ENCODE results near the gene GBGT1. TPM values are rescaled to one million over a fixed set of nuclear protein-coding genes. Genes with fewer than 3 reads are reported as not detected.

Gene GBGT1
- polyA plus RNA-seq, 4 donors = 1.8 to 3.3 (median 2.4) TPM

DNA sequence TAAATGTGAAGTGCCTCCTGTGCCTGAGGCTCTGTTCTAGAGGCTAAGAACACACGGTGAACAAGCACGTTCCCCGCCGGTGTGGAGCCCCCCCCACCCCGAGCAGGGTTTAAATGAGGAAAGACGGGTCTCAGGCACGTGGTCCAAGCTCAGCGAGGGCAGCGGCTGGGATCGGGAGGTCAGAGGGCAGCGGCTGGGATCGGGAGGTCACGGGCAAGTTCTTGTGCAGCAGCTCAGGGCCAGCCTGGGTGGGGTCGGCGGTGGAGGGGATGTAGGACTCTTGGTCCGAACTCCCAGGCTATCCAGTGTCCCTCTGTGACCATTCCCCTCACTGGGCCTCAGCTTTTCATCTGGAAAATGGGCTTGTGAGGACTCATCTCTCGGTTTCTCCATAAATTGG is 2.7 kb upstream of the GBGT1 start:
- DNase-seq (ENCODE audit: low read depth in 4 of 4, low spot score in 3 of 4) = no peak

- DNase-seq (ENCODE audit: low read depth in 4 of 4, low spot score in 3 of 4) = no peak
Observed at GRCh38 chr9:133165452-133165730, 1.7 kb upstream of the GBGT1 start.

GRCh38 chr9:133164191-133164590 is 477 bp upstream of the GBGT1 start:
- no peak for DNase-seq (ENCODE audit: low read depth in 4 of 4, low spot score in 3 of 4)

- no peak for DNase-seq (ENCODE audit: low read depth in 4 of 4, low spot score in 3 of 4)
Observed at GRCh38 chr9:133162861-133163503, 732 bp downstream of the GBGT1 start.

- DNase-seq (ENCODE audit: low read depth in 4 of 4, low spot score in 3 of 4) = no peak
Observed at GRCh38 chr9:133161547-133161950, 2.2 kb downstream of the GBGT1 start.

DNA sequence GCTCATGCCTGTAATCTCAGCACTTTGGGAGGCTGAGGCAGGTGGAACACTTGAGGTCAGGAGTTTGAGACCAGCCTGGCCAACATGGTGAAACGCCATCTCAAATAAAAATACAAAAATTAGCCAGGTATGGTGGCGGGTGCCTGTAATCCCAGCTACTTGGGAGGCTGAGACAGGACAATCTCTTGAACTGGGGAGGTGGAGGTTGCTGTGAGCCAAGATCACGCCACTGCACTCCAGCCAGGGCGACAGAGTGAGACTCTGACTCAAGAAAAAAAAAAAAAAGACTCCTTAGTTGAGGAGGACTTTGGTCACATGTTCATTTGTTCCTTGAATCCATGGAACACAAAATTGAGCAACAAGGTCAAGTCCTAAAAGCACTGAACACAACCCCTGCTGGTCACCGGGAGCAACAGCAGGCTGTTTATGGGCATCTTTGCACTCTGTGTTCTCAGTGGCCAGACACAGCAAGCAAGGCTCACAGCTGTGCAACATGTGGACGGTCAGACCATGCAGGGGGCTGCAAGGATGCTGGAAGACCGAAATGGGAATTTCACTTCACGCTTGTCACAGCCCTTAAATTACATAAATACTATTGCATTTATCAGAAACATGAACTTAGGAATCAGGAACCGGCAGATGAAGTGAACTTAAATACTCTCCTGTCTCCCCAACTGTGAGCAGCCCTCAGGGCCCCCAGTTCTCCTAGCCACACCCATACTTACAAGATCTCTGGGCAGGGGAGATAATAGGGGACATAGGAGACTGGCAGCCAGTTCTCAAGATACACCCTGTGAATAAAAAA is 2.8 kb downstream of the GBGT1 start:
- DNase-seq (ENCODE audit: low read depth in 4 of 4, low spot score in 3 of 4) = no peak

DNA sequence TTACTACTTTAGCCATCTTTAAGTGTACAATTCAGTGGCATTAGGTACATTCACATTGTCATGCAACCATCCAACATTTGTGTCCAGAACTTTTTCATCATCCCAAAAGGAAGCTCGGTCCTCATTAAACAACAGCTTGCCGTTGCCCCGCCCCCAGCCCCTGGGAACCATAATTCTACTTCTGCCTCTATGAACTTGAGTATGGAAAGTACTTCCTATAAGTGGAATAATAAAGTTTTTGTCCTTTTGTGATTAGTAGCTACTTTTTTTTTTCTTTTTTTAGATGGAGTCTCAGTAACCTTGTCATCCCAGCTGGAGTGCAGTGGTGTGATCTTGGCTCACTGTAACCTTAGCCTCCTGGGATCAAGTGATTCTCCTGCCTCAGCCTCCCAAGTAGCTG is 5.0 kb downstream of the GBGT1 start:
- no peak for DNase-seq (ENCODE audit: low read depth in 4 of 4, low spot score in 3 of 4)

- DNase-seq (ENCODE audit: low read depth in 4 of 4, low spot score in 3 of 4) = no peak
Observed at GRCh38 chr9:133155156-133155555, 8.6 kb downstream of the GBGT1 start.

GRCh38 chr9:133154097-133154989 is 9.4 kb downstream of the GBGT1 start:
- no peak for DNase-seq (ENCODE audit: low read depth in 4 of 4, low spot score in 3 of 4)

DNA sequence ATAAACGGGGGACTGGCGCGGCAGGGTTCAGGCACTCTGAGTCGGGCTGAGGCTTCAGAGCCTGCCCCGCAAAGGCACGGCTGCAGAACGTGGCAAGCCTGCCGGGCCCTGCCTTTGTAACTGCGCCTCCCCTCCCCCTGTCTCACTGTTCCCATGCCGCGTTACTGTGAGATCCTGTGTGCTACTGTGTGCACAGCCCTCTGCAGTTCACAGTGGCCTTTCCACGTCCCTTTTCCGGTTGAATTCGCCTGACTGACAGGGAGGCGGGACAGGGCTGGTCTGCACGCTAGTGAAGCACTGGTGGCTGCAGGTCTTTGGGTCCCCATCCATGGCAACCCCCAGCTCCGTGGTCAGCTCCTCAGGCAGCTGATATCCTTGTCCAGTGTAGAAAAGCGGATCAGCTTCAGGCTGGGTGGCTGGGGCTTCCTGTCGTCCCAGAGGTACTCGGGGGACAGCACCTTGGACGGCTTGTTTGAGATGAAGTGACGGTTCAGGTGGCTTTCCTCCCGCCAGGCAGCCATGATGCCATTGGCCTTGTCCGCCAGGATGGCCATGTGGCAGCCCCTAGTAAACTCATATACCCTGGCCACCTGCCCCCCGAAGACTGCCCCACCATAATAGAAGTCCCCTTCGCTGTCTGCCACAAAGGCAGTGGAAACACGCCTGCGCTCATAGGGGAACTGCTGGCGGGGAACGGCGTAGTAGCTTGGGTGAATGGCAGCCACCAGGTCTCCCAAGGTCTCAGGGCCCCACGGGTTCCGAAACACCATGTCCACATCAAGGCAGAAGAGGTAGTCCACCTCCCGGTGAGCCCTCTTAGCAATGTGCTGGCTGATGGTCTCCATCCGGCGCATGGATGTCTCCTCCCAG is 10.3 kb downstream of the GBGT1 start:
- DNase-seq (ENCODE audit: low read depth in 4 of 4, low spot score in 3 of 4) = no peak

DNA sequence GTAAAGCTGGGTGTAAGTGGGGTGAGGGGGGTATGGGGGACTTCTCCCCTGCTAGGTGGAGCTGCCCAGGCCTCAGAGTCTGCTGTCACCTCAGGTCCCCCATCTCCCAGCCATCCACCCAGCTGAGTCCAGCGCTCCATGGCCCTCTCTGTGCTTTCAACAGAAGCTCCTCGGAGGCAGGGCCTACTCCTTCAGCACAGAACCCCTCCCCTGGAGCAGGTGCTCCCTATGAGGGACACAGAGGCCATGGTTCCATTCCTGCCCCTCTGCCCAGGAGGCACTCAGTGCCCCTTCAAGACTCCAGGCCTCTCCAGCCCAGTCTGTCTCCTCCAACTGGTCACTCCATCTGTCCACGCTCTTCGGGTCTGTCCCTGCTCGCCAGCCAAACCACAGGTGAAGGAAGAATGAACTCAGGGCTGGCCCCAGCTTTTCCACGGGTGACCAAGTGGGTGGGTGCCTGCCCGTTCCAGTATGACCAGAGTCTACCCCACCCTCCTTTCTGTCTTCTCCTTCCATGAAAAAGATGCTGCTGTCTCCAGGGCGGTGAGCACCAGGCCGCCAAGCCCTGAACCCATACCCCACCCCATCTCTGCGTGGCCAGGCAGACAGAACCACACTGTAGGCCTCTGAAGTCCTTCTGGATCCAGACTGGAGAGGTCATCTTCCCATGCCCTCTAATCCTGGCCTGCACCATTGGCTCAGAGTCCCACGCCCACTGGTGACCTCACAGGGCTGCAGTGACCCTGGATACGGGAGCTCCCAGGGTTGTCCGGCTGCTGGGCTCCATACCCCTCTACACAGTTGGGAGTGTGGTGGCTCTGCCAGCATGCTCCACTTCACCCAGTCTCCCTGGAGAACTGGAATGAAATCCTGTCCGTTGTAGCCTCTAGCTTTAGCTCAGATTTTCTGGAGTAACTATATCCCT is 11.9 kb downstream of the GBGT1 start:
- DNase-seq (ENCODE audit: low read depth in 4 of 4, low spot score in 3 of 4) = no peak

GRCh38 chr9:133151041-133151440 is 12.7 kb downstream of the GBGT1 start:
- no peak for DNase-seq (ENCODE audit: low read depth in 4 of 4, low spot score in 3 of 4)

DNA sequence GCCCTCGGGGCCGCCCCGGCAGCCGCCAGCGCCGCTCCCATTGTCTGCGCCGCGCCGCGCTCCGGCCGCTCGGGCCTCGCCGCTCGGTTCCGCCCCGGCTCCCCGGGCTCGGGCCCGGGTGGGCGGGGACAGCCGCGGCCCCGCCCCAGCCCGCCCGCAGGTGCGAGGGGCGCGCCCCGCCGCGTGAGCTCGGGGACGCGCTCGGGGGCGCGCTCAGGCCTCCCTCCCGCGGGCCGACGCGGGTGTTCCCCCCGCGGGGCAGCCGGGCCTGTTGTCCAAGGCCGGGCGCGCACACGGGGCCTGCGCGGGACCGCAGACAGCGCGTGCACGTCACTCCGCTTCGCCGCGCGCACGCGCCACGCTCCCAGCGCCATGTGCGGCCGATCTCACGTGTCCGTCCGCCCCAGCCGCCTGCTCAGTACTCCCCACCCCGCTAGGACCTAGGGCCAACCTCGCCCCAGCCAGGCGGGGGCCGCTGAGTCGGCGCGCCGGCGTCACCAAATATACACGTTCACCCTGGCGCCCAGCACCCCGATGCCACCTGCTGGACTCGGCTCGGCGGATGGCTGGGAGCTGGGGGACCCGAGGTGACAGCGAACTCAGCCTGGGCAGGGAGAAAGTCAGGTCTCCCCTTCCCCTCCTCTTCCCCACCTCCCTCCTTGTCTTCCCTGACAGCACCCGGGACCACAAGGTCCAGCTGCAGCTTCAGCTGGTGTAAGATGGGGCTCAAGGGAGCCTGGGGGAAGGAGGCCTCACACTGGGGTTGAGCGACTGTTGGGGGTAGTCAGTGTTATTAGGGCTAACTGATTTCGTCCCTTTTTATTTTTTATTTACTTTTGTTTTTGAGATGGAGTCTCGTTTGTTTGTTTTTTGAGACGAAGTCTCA is 14.3 kb downstream of the GBGT1 start:
- peak in 2 of 4 donors; percentile 66 to 74 for DNase-seq (ENCODE audit: low read depth in 4 of 4, low spot score in 3 of 4)

- DNase-seq (ENCODE audit: low read depth in 4 of 4, low spot score in 3 of 4) = no peak
Observed at GRCh38 chr9:133148199-133149129, 15.2 kb downstream of the GBGT1 start.

DNA sequence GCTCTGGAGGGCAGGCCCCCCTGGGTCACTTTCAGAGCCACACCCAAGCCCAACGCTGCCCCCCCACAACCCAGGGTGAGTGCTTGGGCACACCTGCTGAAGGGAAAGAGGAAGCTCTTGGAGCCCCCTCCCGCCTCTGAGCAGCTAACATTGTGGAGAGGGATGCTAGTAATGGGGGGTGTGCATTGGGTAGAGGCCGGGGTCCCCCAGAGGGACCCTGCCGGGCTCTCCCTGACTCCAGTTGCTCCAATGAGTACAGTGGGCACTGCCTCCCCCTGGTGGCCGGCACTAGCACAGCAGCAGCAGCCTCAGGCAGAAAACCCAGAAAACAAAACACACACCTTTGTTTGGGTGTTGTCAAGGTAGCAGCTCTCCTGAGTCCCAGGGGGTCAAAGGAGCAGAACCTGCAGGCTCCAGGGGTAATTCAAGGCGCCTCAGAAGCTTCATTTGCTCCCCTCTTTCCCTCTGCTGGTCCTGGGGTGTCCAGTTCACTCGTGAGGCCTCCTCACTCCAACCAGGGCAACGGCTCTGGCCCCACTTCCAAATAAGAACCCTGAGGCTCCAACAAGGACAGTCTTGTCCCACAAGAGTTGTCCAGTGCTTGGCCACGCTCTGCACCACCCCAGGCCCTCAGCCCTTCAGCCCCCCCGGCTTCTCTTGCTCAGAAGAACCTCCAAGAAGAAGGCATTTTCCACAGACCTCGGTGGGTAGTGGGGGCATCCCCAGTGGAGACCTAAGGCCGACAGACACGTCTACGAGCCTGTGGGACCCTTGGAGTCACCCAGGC is 16.1 kb downstream of the GBGT1 start:
- DNase-seq (ENCODE audit: low read depth in 4 of 4, low spot score in 3 of 4) = no peak

DNA sequence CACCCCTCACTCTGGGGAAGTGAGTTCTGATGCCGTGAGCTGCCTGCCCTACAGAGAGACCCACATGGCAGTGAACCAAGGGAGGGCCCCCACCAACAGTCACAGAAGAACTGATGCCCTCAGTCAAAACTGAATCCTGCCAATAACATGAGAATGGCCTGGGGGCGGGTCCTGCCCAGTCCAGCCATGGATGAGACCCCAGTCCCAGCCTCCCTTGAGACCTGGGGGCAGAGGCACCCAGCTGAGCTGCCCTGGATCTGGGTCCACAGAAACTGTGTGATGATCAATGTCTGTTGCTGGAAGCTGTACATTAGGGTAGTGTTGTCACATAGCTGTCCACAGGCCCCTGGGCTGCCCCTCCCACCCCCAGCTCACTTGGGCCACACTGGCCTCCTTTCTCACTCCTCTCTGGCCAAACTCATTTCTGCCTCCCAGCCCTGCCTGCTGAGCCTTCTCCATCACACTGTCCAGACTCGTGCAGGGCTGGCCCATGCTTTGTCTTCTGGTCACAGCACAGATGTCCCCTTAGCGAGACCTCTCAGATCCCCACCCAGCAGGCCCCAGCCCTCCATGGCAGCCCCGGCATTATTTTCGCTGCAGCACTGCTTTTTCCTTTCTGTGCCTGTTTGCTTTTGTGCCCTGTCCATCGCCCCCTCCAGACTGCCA is 16.8 kb downstream of the GBGT1 start:
- DNase-seq (ENCODE audit: low read depth in 4 of 4, low spot score in 3 of 4) = no peak

All from right renal pelvis (tissue), 4 donors.